H1 (cell line): ENCODE measurements around the gene KIF1B. TPM values are rescaled to one million over a fixed set of nuclear protein-coding genes. Genes with fewer than 3 reads are reported as not detected.

ENCODE experiments used
- CTCF ChIA-PET: fragments of 300-600 bp; sonication (Branson Sonifier 250); formaldehyde crosslinking; loops from one replicate; lab custom pipeline; 2021; ENCODE audit not compliant: partially characterized antibody; lab: Charles Lee
- POLR2A ChIA-PET: fragments of 300-600 bp; sonication (Branson Sonifier 250); formaldehyde crosslinking; loops from one replicate; lab custom pipeline; 2021; ENCODE audit warnings: inconsistent platforms; ENCODE audit not compliant: partially characterized antibody; lab: Charles Lee
- DNase-seq, 2 experiments: peaks; one replicate each; pipeline versions ENCODE4 v3.0.0 to v3.0.0-alpha.2; 2010 to 2022; ENCODE audit warnings: low spot score in 2 of 2, low read depth in 1 of 2, mixed read lengths in 1 of 2
- FAIRE-seq: peaks from 2 replicates; lab custom pipeline; 2011; peaks lifted over from hg19 to GRCh38; lab: Jason Lieb, UNC
- H2AFZ ChIP-seq: 2 replicates; pipeline ENCODE4 v1.8.1; 2012; ENCODE audit warnings: low read length, inconsistent platforms
- H2AK5ac ChIP-seq: 2 replicates; pipeline ENCODE4 v1.6.1; 2013; ENCODE audit warnings: low read depth, low read length
- H2BK120ac ChIP-seq: replicated peaks from 2 replicates; pipeline ENCODE3; 2013; ENCODE audit warnings: low read depth, low read length, inconsistent platforms
- H2BK12ac ChIP-seq: 2 replicates; pipeline ENCODE4 v1.6.1; 2013; ENCODE audit warnings: low read depth, low read length
- H2BK15ac ChIP-seq: 2 replicates; pipeline ENCODE4 v1.6.1; 2013; ENCODE audit warnings: low read length
- H2BK20ac ChIP-seq: 2 replicates; pipeline ENCODE4 v1.6.1; 2013; ENCODE audit warnings: low read length
- H2BK5ac ChIP-seq: 2 replicates; pipeline ENCODE4 v1.6.1; 2013; ENCODE audit warnings: low read depth, low read length
- H3K14ac ChIP-seq: 2 replicates; pipeline ENCODE4 v1.6.1; 2013; ENCODE audit warnings: inconsistent platforms; ENCODE audit not compliant: insufficient read length
- H3K18ac ChIP-seq: 2 replicates; pipeline ENCODE4 v1.6.1; 2013; ENCODE audit warnings: low read length; ENCODE audit errors: extremely low read depth
- H3K23ac ChIP-seq: 2 replicates; pipeline ENCODE4 v1.6.1; 2013; ENCODE audit warnings: inconsistent platforms; ENCODE audit not compliant: insufficient read length
- H3K23me2 ChIP-seq: 2 replicates; pipeline ENCODE4 v1.6.1; 2013; ENCODE audit warnings: low read depth, low read length
- H3K27ac ChIP-seq: 2 replicates; pipeline ENCODE4 v1.6.1; 2011; ENCODE audit warnings: low read depth, low read length, inconsistent platforms
- H3K27me3 ChIP-seq, 4 experiments: replicated peaks in 1 of 4; 1 replicate in 1 of 4; 2 replicates in 3 of 4; pipeline versions ENCODE4 v1.6.1 to v1.8.1; 2011 to 2013; ENCODE audit warnings: low read length in 3 of 4, mild to moderate bottlenecking in 3 of 4, inconsistent platforms in 2 of 4, mixed read lengths in 2 of 4, moderate library complexity in 1 of 4; ENCODE audit not compliant: control insufficient read depth in 3 of 4, insufficient read depth in 3 of 4; ENCODE audit errors: extremely low read depth in 1 of 4
- H3K36me3 ChIP-seq, 4 experiments: 2 replicates each; pipeline versions ENCODE4 v1.6.1 to v1.8.1; 2011 to 2013; ENCODE audit warnings: mild to moderate bottlenecking in 4 of 4, low read length in 3 of 4, moderate library complexity in 2 of 4, control low read depth in 1 of 4, inconsistent platforms in 1 of 4; ENCODE audit not compliant: insufficient read depth in 4 of 4, control insufficient read depth in 2 of 4
- H3K4ac ChIP-seq: replicated peaks from 2 replicates; pipeline ENCODE3; 2013; ENCODE audit warnings: low read length, low read depth, mixed read lengths, inconsistent platforms; ENCODE audit not compliant: insufficient read length
- H3K4me1 ChIP-seq, 4 experiments: replicated peaks in 1 of 4; 1 replicate in 1 of 4; 2 replicates in 3 of 4; pipeline versions ENCODE4 v1.6.1 to v1.8.1; 2011 to 2013; ENCODE audit warnings: low read length in 3 of 4, inconsistent platforms in 2 of 4, mixed read lengths in 1 of 4; ENCODE audit not compliant: insufficient read depth in 4 of 4, control insufficient read depth in 3 of 4
- H3K4me2 ChIP-seq, 2 experiments: 2 replicates each; pipeline versions ENCODE4 v1.6.1 to v1.8.1; 2011 to 2013; ENCODE audit warnings: low read depth in 2 of 2, low read length in 2 of 2, control low read depth in 1 of 2, inconsistent platforms in 1 of 2, mild to moderate bottlenecking in 1 of 2; ENCODE audit not compliant: insufficient read depth in 1 of 2
- H3K4me3 ChIP-seq, 4 experiments: fragments of 200-600, 300-600 bp in 1 of 4; sonication (generic), shearing (Covaris generic), sonication (Bioruptor Twin) in 1 of 4; 2 replicates each; pipeline versions ENCODE4 v1.5.1 to v1.8.1; 2011 to 2016; ENCODE audit warnings: low read length in 4 of 4, low read depth in 3 of 4, control low read depth in 2 of 4, inconsistent platforms in 2 of 4, mild to moderate bottlenecking in 2 of 4, mixed read lengths in 1 of 4, moderate library complexity in 1 of 4; ENCODE audit not compliant: insufficient read depth in 2 of 4; ENCODE audit errors: extremely low read depth in 1 of 4
- H3K56ac ChIP-seq: replicated peaks from 2 replicates; pipeline ENCODE3; 2013; ENCODE audit warnings: low read depth, mild to moderate bottlenecking, mixed read lengths, low read length, inconsistent platforms; ENCODE audit not compliant: insufficient read length
- H3K79me1 ChIP-seq: 2 replicates; pipeline ENCODE4 v1.6.1; 2013; ENCODE audit warnings: low read depth, low read length, control low read depth
- H3K79me2 ChIP-seq, 2 experiments: 2 replicates each; pipeline versions ENCODE4 v1.6.1 to v1.8.1; 2012 to 2013; ENCODE audit warnings: low read length in 2 of 2, mild to moderate bottlenecking in 2 of 2, inconsistent platforms in 1 of 2; ENCODE audit not compliant: insufficient read depth in 2 of 2, control insufficient read depth in 1 of 2
- H3K9ac ChIP-seq, 4 experiments: replicated peaks in 1 of 4; 1 replicate in 1 of 4; 2 replicates in 3 of 4; pipeline versions ENCODE4 v1.6.1 to v1.8.1; 2011 to 2013; ENCODE audit warnings: low read depth in 3 of 4, low read length in 3 of 4, control low read depth in 2 of 4, mild to moderate bottlenecking in 2 of 4, moderate library complexity in 2 of 4, inconsistent platforms in 1 of 4; ENCODE audit errors: extremely low read depth in 1 of 4
- H3K9me3 ChIP-seq, 2 experiments: 2 replicates each; pipeline versions ENCODE4 v1.6.1 to v1.8.1; 2012 to 2013; ENCODE audit warnings: mild to moderate bottlenecking in 2 of 2, moderate library complexity in 2 of 2, control low read depth in 1 of 2, inconsistent platforms in 1 of 2, low read depth in 1 of 2, low read length in 1 of 2, mixed read lengths in 1 of 2; ENCODE audit not compliant: insufficient read depth in 2 of 2
- H4K20me1 ChIP-seq, 2 experiments: replicated peaks in 1 of 2; 2 replicates each; pipeline versions ENCODE3 to v1.8.1; 2011 to 2013; ENCODE audit warnings: inconsistent platforms in 2 of 2, low read length in 2 of 2, mild to moderate bottlenecking in 1 of 2; ENCODE audit not compliant: insufficient read depth in 2 of 2, control insufficient read depth in 1 of 2
- H4K5ac ChIP-seq: 2 replicates; pipeline ENCODE4 v1.6.1; 2013; ENCODE audit warnings: low read length, low read depth, mixed read lengths, inconsistent platforms; ENCODE audit not compliant: insufficient read length
- H4K8ac ChIP-seq: 2 replicates; pipeline ENCODE4 v1.8.0; 2013; ENCODE audit warnings: mild to moderate bottlenecking, moderate library complexity, low read length, inconsistent platforms; ENCODE audit not compliant: insufficient read depth; ENCODE audit errors: extremely low read depth
- H4K91ac ChIP-seq: replicated peaks from 2 replicates; pipeline ENCODE3; 2013; ENCODE audit warnings: low read length, mixed read lengths, inconsistent platforms; ENCODE audit not compliant: insufficient read length
- GTF2F1 ChIP-seq: IDR thresholded peaks from 2 replicates; pipeline ENCODE4 v1.6.1; 2012; ENCODE audit warnings: low read depth, low read length, improper control_type of control experiment, borderline replicate concordance
- POLR2AphosphoS5 ChIP-seq: IDR thresholded peaks from 2 replicates; pipeline ENCODE4 v1.6.1; 2011; ENCODE audit warnings: low read depth, low read length
- WGBS, 2 experiments: shearing (Covaris generic) in 1 of 2; methylation state at CpG; one replicate each; pipeline versions ENCODE4 v1.1.6 to v1.1.7; 2013 to 2015; ENCODE audit warnings: low lambda C conversion rate in 2 of 2, mixed read lengths in 2 of 2, inconsistent platforms in 1 of 2, low coverage in 1 of 2, missing lambda C conversion rate in 1 of 2; ENCODE audit not compliant: insufficient replicate concordance in 2 of 2, insufficient coverage in 1 of 2, insufficient read length in 1 of 2; ENCODE audit errors: extremely low coverage in 1 of 2, missing lambda C conversion rate in 1 of 2; 5-methylcytosine and 5-hydroxymethylcytosine counted together
- polyA plus RNA-seq, 7 experiments: library from polyadenylated mRNA; depleted of rRNA in 3 of 7; stranded (reverse) in 5 of 7; unstranded in 2 of 7; fragments of >200 nt in 5 of 7; fragments of 200-250 nt in 2 of 7; gene quantifications; 1 replicate in 5 of 7; 2 replicates in 1 of 7; 4 replicates in 1 of 7; pipeline versions ENCODE4 v1.2.1 to v1.2.3, GENCODE V29; 2011 to 2013; ENCODE audit warnings: missing spikeins in 2 of 7, mixed read lengths in 2 of 7
- total RNA-seq: library from RNA; stranded (reverse); fragmentation: NEBNext Ultra II Directional; extraction: Animal tissue kit (Norgen Biotek cat#: 25700); gene quantifications from 2 replicates; pipeline ENCODE4 v1.2.1, GENCODE V29; 2021

KIF1B gene
- total and polyA plus RNA-seq, 2 of the 8 experiments (the other 6 are each of a cell fraction or from before 2014, with no cell fraction given): 39.1 to 74.2 TPM

- no peak overlapping the region for H3K27ac ChIP-seq
- CTCF ChIA-PET: interaction anchor here (0.6 to 1.1 kb wide), 2 partner anchors 57 to 179 kb away, joined by 4 read pairs; no protein-coding TSS in a partner anchor
- POLR2A ChIA-PET: no interaction called here
These were observed 70.3 kb downstream of the KIF1B start for GRCh38 chr1:10280439-10281350.

More at GRCh38 chr1:10280439-10281350, 70.3 kb downstream of the KIF1B start:
- Histone ChIP-seq H3K9me3 (no peaks in the 10 kb centered on the region), H4K5ac (no peak overlapping the region), H3K79me2 (no peaks in the 10 kb centered on the region), H2BK12ac (no peak overlapping the region), H3K23me2 (no peaks in the 10 kb centered on the region), H3K23ac (no peak overlapping the region), H3K79me1 (no peaks in the 10 kb centered on the region), H3K18ac (no peak overlapping the region), H3K4me3 (no peak overlapping the region), H2BK15ac (no peak overlapping the region), H2AFZ (no peak overlapping the region), H2BK5ac (no peak overlapping the region), H4K20me1 (peaks cover 0 to 1% of the 10 kb centered on the region in 2 experiments), H2AK5ac (no peak overlapping the region), H2BK120ac (no peak overlapping the region), H4K8ac (no peak overlapping the region), H3K4ac (no peak overlapping the region), H4K91ac (no peak overlapping the region), H2BK20ac (no peak overlapping the region), H3K36me3 (peaks cover 3 to 60% (median 31%) of the 10 kb centered on the region in 4 experiments), H3K14ac (no peak overlapping the region), H3K4me2 (no peak overlapping the region), H3K4me1 (no peaks in the 10 kb centered on the region), H3K9ac (no peak overlapping the region), H3K27me3 (no peaks in the 10 kb centered on the region)
- WGBS, 2 experiments: 98% methylated on average over 3 of the region's 3 CpGs; no CpG with 5 or more reads in 1 of the 2 experiments
- no peak for DNase-seq
- FAIRE-seq: no peak
- TF ChIP-seq GTF2F1: no peak
- TF ChIP-seq POLR2AphosphoS5: no peak
- TF ChIP-seq, all 59 proteins: peak for 0
- H3K56ac ChIP-seq: no peak overlapping the region
